ENCODE data around the gene POLR2H. TPM values are rescaled to one million over a fixed set of nuclear protein-coding genes. Genes with fewer than 3 reads are reported as not detected.
A peak's percentile ranks its signal among the peaks of the same experiment; 100 is the strongest.

POLR2H gene
- total RNA-seq, 1 experiment from 2014 or later, result 190 TPM

- peak; percentile 88 for DNase-seq (ENCODE audit: low spot score)
Observed at GRCh38 chr3:184371570-184372018, 10.1 kb downstream of the POLR2H start.

- DNase-seq (ENCODE audit: low spot score), result no peak
Observed at GRCh38 chr3:184372296-184372821, 10.8 kb downstream of the POLR2H start.

- DNase-seq (ENCODE audit: low spot score), result no peak
Observed at GRCh38 chr3:184372911-184373310, 11.4 kb downstream of the POLR2H start.

GRCh38 chr3:184373422-184373821 lies 11.9 kb downstream of the POLR2H start:
- DNase-seq (ENCODE audit: low spot score), result peak; percentile 75

- no peak for DNase-seq (ENCODE audit: low spot score)
Observed at GRCh38 chr3:184375747-184376461, 14.4 kb downstream of the POLR2H start.

GRCh38 chr3:184377374-184377773 lies 15.9 kb downstream of the POLR2H start:
- no peak for DNase-seq (ENCODE audit: low spot score)

- no peak for DNase-seq (ENCODE audit: low spot score)
Observed at GRCh38 chr3:184377882-184378445, 16.5 kb downstream of the POLR2H start, which contains the start of gene THPO. TSS of gene THPO (minus strand) at chr3:184378207. CDS start at chr3:184376259, 1,948 bp downstream.

GRCh38 chr3:184378651-184379357 lies 17.3 kb downstream of the POLR2H start:
- DNase-seq (ENCODE audit: low spot score), result no peak

- no peak for DNase-seq (ENCODE audit: low spot score)
Observed at GRCh38 chr3:184379358-184380184, 18.1 kb downstream of the POLR2H start, which contains the start of gene CHRD. TSS of gene CHRD (plus strand) at chr3:184380054. CDS start at chr3:184380319, 265 bp downstream.

- DNase-seq (ENCODE audit: low spot score), result no peak
Observed at GRCh38 chr3:184380185-184380626, 18.7 kb downstream of the POLR2H start.

- DNase-seq (ENCODE audit: low spot score), result no peak
Observed at GRCh38 chr3:184380627-184381260, 19.2 kb downstream of the POLR2H start.

- DNase-seq (ENCODE audit: low spot score), result no peak
Observed at GRCh38 chr3:184381261-184382224, 20.0 kb downstream of the POLR2H start.

- no peak for DNase-seq (ENCODE audit: low spot score)
Observed at GRCh38 chr3:184382326-184383032, 21.0 kb downstream of the POLR2H start.

- no peak for DNase-seq (ENCODE audit: low spot score)
Observed at GRCh38 chr3:184383033-184383740, 21.7 kb downstream of the POLR2H start.

- DNase-seq (ENCODE audit: low spot score), result no peak
Observed at GRCh38 chr3:184384342-184384741, 22.8 kb downstream of the POLR2H start.

- no peak for DNase-seq (ENCODE audit: low spot score)
Observed at GRCh38 chr3:184384856-184385422, 23.4 kb downstream of the POLR2H start.

- DNase-seq (ENCODE audit: low spot score), result no peak
Observed at GRCh38 chr3:184386047-184386806, 24.7 kb downstream of the POLR2H start.

Data from A172 (cell line).